DMS 273 (cell line): Measurements from ENCODE around the gene EYS.

Experiments used
- DNase-seq: peaks from one replicate; lab custom pipeline; 2025; ENCODE audit not compliant: unreplicated experiment; lab: John Stamatoyannopoulos, UW

Gene EYS

GRCh38 chr6:64750910-64751309 is 956.1 kb downstream of the EYS start:
- peak; percentile 9 for DNase-seq

DNA sequence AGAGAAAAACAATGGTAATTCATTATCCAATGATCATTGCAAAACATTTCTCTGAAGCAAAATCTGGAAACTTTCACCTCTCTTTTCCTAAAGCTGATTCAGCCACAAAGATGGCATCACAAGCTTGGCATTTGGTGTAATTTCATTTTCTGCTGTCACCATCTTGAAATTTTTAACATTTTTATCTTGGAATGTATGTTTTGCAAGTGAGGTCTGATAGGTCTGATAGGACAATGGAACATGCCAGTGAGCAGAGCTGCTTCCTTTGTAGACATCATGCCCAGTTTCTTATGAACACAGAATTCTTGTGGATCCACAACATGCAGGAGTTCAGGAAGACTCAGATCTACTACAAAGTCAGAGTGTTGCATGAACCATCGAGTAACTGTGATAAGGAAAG is 969.6 kb downstream of the EYS start:
- DNase-seq, result no peak

- DNase-seq, result no peak
Observed at GRCh38 chr6:64736421-64736950, 970.5 kb downstream of the EYS start.

DNA sequence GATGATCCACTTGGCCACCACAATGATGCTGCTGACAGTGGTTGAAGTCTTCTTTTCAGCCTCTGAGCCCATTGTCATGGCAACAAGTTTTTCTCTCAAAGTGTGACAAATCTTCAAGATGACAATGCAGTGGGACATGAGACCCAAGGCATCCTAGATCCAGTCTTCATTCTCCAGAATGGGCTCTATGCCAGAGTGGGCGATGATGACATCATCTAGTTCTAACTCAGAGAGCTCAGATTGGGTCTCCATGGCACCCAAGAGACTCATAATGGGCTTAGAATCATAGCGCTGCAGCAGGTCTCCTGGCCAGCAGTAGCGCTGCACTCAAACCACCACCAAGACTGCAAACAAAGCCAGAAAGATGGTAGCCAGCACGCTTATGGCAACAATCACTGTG is 973.6 kb downstream of the EYS start:
- peak; percentile 45 for DNase-seq

GRCh38 chr6:64732888-64733287 is 974.1 kb downstream of the EYS start:
- peak; percentile 12 for DNase-seq

- no peak for DNase-seq
Observed at GRCh38 chr6:64729522-64729921, 977.5 kb downstream of the EYS start.

DNA sequence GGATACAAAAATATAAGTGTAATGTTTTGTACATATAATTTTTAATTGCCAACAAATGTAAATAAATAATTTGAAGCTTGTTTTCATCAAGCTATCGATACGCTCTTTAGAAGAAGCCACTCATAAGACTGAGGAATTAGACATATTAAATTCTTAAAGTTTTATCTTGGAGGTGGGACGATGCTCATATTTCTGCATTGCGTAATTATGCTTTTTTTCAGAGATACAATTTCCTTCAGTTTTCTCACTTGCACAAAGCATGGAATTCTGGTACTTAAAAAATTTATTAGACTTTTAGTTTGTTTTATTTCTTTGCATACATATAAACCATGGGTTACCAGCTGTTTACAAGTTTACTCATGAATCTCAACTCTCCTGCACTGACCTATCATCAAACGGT is 980.0 kb downstream of the EYS start:
- DNase-seq, result no peak

GRCh38 chr6:64724091-64724490 is 982.9 kb downstream of the EYS start:
- DNase-seq, result no peak

GRCh38 chr6:64723327-64724058 is 983.5 kb downstream of the EYS start:
- DNase-seq, result no peak

GRCh38 chr6:64721865-64722264 is 985.2 kb downstream of the EYS start:
- no peak for DNase-seq

- DNase-seq, result no peak
Observed at GRCh38 chr6:64717281-64717680, 989.7 kb downstream of the EYS start.

DNA sequence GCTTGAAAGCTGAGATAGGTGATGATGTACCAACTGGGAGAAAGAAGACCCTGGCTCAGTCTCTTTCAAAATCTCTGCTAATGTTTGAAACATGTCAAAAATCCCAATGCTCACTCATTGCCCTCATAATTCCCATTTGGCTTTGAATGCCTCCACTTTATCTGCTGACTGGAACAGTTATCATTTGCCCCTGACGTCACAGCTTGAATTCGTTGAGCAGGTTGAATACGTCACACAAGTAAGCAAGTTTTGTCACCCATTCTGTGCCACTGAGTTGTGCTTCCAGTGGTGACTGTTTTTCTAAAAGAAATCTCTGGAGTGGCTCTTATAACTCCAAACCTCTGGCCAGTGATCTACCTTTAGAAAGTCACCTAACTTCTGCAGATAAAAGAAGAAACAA is 991.4 kb downstream of the EYS start:
- DNase-seq, result no peak

DNA sequence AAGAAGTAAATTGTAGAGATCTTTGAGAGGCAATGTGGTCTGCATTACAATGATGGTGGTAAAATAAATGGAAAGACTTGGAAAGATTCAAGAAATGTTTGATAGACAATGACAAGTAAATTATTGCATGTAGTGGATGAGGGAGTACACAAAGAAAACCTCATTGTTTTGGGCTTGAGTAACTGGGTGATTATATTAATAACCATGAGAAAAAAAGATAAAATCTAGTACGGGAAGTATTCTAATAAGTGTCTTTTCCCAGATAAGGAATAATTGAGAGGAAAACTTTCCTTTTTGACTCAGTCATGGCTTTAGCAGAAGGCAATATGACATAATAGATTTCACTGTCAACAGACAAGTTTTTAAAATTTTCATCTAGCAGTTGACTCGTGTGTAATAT is 993.0 kb downstream of the EYS start:
- no peak for DNase-seq

DNA sequence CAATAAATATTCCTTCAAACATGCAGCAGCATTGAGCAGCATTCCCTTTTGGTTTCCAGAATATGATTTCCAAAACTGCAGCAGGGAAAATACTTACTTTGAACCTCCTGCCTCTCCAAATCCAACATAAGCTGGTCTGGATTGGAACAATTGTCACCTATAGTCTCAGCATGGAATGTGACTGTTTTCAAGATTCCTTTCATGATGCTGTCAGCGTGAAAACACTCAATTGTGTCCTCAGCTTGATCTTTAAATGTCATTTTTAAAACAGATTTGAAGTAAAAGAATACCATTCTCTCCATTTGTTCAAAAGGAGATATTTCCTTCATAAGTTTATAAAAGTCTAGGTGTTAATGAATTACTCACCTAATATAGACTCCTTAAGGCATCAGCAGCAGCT is 993.9 kb downstream of the EYS start:
- DNase-seq, result no peak

GRCh38 chr6:64712606-64713005 is 994.4 kb downstream of the EYS start:
- no peak for DNase-seq

DNA sequence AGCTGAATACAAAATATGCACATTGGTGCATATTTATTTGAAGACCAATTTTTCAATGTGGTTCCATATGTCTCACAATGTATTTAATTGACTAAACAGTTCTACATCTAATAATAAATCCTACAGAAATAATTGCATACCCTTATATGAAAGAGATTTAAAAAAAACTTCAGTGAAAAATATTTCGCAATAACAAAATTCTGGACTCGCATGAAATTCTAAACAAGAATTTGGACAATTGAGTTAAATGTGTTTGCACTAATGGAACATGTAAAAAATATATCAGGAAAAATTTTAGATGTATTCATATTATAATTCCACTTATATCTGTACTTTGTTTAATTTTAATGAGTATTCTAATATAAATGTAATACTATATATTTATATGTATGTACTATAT is 1003.1 kb downstream of the EYS start:
- no peak for DNase-seq

DNA sequence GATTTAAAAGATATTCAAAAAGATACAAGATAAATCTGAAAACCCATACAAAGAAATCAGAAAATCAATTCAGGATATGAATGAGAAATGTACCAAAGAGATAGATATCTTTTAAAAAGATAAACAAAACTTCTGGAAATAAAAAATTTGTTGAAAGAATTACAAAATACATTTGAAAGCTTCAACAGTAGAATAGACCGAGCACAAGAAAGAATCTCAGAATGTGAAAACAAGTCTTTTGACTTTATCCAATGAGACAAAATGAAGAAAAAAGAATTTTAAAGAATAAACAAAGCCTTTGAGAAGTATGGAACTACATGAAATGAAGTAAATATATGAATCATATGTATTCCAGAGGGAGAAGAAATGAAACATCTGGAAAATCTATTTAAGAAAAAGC is 1011.0 kb downstream of the EYS start:
- no peak for DNase-seq

GRCh38 chr6:64694356-64694755 is 1012.7 kb downstream of the EYS start:
- DNase-seq, result no peak

GRCh38 chr6:64691064-64691463 is 1016.0 kb downstream of the EYS start:
- no peak for DNase-seq

DNA sequence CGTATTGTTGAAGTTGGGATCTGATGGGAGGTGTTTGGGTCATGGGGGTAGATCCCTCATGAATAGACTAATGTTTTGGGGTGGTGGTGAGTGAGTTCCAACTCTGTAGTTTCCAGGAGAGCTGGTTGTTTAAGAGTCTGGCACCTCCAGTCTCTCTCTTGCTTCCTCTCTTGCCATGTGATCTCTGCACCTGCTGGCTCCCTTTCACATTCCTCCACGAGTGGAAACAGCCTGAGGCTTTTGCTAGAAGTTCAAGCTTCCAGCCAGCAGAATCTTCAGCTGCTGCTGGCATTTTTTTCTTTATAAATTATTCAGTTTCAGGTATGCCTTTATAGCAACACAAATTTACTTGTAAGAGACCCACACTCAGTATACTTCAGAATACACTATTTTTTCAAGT is 1021.6 kb downstream of the EYS start:
- no peak for DNase-seq

DNA sequence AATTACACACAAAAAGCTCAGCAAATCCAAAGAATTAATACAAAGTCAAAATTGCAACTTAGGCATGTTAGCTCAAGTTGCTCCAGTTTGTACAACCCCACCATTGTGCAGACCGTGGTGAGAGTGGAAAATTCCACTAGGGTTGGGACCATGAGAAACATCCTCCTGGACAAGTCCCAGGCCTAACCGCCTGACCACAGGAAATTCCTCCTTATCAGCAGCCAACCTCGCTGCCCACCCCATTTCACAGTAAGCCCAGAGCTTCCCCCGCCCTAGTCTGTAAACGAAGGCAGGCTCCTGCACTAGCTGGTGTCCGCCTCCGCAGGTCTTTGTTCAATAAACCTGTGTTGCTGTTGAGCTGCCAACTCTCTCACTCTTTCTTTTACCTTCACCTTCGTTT is 1023.3 kb downstream of the EYS start:
- DNase-seq, result no peak

- DNase-seq, result no peak
Observed at GRCh38 chr6:64681416-64682160, 1025.4 kb downstream of the EYS start.
